ENCODE data around the gene MUC5AC.
"Not testable (repeated sequence)": the region's sequence is repeated elsewhere in the genome, so short reads cannot be mapped to it uniquely, and the experiment has no call there.

Gene MUC5AC

DNA sequence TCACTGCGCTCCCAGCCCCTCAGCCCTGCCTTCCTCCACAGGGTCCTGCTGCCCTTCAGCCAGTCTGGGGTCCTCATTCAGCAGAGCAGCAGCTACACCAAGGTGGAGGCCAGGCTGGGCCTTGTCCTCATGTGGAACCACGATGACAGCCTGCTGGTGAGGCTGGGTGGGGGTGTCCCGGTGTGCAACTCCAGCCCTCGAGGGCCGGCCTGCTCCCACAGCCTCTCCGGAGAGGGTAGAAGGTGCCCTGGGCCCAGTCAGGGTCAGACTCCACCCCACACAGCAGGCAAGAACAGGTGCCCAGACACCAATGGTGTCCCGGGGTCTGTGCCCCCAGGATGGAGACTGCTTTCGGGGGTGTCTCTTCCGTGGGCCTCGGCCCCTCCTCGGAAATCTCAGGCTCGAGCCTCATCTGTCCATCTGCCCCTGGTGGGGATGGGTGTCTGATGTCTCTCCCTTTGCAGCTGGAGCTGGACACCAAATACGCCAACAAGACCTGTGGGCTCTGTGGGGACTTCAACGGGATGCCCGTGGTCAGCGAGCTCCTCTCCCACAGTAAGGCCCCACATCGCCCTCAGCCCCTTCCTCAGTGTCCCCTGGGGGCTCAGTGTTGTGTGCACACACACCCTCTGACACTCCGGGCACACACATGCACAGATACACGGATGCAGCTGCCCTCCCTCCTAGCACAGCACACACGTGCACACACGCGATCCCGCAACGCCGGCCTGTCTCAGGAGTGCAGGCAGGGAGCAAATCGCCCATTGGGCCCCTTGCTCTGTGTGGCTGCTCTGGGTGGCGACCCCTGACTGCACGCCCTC, 4.9 kb downstream of the MUC5AC start:
- DNase-seq (ENCODE audit: low read depth), result no peak

DNA sequence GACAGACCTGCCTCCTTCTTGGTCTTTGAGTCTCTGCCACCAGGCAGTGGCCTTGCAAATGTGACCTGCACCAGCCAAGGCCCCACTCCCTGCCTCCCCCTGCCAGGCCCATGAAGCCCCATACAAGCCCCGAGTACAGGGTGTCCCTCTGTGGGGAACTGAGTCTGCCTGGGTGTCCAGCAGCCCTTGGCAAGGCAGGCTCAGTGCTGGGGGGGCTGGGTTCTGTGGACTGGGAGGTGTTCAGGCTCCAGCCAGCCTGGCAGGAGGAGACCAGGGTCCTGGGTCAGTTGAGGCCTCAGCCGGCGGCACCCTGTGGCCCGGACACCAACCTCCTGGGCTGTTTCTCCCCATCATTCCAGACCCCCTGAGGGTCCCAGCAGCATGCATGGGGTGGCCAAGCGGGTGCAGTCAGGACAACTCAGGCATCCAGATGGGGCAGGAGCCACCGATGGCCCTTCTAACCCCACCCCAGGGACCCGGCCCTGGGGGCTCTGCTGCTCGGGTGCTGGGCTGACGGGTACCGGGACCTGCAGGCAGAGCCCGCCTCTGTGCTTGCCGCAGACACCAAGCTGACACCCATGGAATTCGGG, 5.7 kb downstream of the MUC5AC start:
- no peak for DNase-seq (ENCODE audit: low read depth)

GRCh38 chr11:1163911-1164735, 6.4 kb downstream of the MUC5AC start:
- no peak for DNase-seq (ENCODE audit: low read depth)

GRCh38 chr11:1164779-1165255, 7.1 kb downstream of the MUC5AC start:
- not testable (repeated sequence) for DNase-seq (ENCODE audit: low read depth)

GRCh38 chr11:1165256-1166041, 7.7 kb downstream of the MUC5AC start:
- DNase-seq (ENCODE audit: low read depth), result no peak

- no peak for DNase-seq (ENCODE audit: low read depth)
These were observed 9.5 kb downstream of the MUC5AC start for GRCh38 chr11:1167256-1167655.

GRCh38 chr11:1167751-1168231, 10.0 kb downstream of the MUC5AC start:
- no peak for DNase-seq (ENCODE audit: low read depth)

DNA sequence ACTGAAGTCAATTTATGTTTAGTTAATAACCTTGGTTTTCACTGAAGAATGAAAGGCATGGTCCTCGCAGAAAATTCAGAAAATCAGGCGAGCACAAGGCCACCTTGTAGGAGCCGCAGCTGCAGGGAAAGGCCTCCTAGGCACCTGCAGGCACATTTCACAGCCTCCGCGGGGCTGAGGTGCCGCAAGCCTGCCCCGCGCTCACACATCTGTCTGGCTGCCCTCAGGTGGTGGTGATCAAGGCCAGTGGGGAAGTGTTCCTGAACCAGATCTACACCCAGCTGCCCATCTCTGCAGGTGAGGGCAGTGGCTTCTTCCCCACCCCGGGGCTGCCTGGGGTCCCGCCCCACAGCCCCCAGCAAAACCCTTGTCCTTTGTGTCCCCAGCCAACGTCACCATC, 10.5 kb downstream of the MUC5AC start:
- DNase-seq (ENCODE audit: low read depth), result no peak

DNA sequence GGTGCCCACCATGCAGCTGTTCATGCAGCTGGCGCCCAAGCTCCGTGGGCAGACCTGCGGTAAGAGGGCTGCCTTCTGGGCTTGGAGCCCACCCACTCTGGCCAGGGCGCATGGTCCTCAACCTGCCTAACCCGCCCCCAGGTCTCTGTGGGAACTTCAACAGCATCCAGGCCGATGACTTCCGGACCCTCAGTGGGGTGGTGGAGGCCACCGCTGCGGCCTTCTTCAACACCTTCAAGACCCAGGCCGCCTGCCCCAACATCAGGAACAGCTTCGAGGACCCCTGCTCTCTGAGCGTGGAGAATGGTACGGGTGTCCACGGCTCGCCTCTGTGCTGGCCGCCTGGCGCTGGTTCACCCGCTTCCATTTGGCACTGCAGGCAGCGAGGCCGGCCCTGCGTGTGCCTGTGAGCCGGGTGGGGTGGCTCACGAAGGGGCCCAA, 11.0 kb downstream of the MUC5AC start:
- no peak for DNase-seq (ENCODE audit: low read depth)

DNA sequence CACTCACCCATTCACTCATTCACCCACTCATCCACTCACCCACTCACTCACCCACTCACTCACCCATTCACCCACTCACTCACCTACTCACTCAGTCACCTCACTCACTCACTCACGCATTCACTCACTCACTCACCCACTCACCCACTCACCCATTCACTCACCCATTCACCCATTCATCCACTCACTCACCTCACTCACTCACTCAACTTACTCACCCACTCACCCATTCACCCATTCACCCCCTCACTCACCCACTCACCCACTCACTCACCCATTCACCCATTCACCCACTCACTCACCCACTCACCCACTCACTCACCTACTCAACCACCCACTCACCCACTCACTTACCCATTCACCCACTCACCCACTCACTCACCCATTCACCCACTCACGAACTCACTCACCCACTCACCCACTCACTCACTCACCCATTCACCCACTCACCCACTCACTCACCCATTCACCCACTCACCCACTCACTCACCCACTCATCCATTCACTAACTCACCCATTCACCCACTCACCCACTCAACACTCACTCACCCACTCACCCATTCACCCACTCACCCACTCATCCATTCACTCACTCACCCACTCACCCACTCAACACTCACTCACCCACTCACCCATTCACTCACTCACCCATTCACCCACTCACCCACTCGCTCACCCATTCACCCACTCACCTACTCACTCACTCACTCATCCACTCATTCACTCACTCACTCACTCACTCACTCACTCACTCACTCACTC, 13.7 kb downstream of the MUC5AC start:
- DNase-seq (ENCODE audit: low read depth), result no peak

DNA sequence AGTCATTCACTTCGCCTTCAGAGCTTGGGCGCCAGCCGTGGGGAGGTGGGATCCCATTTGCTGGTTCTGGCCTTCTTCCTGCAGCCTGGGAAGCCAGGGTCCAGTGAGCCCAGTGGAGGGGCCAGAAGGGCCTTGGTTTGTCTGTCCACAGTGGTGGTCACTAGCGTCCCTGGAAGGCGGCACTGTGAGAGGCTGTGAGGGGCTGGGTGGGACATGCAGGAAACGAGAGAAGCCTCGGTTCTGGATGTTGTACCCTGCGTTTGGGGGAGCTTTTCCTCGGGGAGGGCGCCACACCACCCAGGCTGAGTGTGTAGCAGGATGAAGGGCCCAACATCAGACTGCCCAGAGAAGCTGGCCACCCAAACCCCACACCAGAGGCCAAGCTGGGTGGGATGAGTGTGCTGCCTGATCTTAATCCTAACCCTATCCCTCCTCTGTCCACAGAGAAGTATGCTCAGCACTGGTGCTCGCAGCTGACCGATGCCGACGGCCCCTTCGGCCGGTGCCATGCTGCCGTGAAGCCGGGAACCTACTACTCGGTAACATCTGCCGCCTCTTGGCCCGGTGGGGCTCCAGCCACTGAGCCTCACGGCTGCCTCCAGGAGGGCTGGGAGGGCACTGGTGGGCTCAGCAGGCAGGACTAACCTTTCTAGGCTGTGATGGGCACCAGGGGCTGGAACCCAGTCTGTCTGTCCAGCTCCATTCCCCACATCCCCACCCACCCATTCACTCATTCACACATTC, 14.4 kb downstream of the MUC5AC start:
- no peak for DNase-seq (ENCODE audit: low read depth)

GRCh38 chr11:1172729-1173117, 15.0 kb downstream of the MUC5AC start:
- DNase-seq (ENCODE audit: low read depth), result no peak

- not testable (repeated sequence) for DNase-seq (ENCODE audit: low read depth)
These were observed 15.6 kb downstream of the MUC5AC start for GRCh38 chr11:1173396-1173795.

GRCh38 chr11:1174441-1175370, 17.0 kb downstream of the MUC5AC start:
- no peak for DNase-seq (ENCODE audit: low read depth)

DNA sequence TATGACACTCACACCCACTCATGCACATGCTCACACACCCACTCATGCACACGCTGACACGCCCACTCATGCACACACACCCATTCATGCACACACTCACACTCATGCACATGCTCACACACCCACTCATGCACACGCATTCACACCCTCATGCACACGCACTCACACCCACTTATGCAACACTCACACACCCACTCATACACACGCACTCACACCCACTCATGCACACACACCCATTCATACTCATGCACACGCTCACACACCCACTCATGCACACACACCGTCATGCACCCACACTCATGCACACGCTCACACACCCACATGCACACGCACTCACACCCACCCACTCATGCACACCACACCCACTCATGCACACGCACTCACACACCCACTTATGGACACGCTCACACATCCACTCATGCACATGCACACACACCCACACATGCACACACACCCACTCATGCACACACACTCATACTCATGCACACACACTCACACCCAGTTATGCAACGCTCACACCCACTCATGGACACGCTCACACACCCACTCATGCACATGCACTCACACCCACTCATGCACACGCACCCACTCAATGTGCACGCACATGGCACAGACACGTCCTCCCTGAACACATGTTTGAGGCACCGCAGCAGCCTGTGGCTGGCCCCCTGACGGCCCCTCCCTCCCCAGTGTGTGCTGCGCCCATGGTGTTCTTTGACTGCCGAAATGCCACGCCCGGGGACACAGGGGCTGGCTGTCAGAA, 17.9 kb downstream of the MUC5AC start:
- no peak for DNase-seq (ENCODE audit: low read depth)

- no peak for DNase-seq (ENCODE audit: low read depth)
These were observed 18.7 kb downstream of the MUC5AC start for GRCh38 chr11:1176224-1177019.

GRCh38 chr11:1177020-1177770, 19.4 kb downstream of the MUC5AC start:
- DNase-seq (ENCODE audit: low read depth), result no peak
